Cardiac septum (tissue), 1 donor: Measurements from ENCODE around the gene APLN. TPM values are rescaled to one million over a fixed set of nuclear protein-coding genes. Genes with fewer than 3 reads are reported as not detected.

Experiments
- DNase-seq: peaks from one replicate; pipeline ENCODE4 v3.0.0-alpha.2; 2020; ENCODE audit warnings: low spot score
- intact Hi-C: fragments of 100-400 bp; cut with DNase I; formaldehyde crosslinking; loops from one replicate; pipeline ENCODE4 v1.14.0; 2022
- long read RNA-seq: library from polyadenylated mRNA; unstranded; transcript quantifications from one replicate; pipeline ENCODE4 v2.0.0, GENCODE V29; 2021
- total RNA-seq: library from RNA; stranded (reverse); fragmentation: NEBNext Ultra II Directional; extraction: Animal tissue kit (Norgen Biotek cat#: 25700); gene quantifications from one replicate; pipeline ENCODE4 v1.2.1, GENCODE V29; 2021
- donor health status: DM: no; HTN: no; CAD: no.

The APLN gene
- total RNA-seq = 6.2 TPM
- long read RNA-seq, partial matches to known transcripts = 12 of 15 reads
- long read RNA-seq, other reads (novel, unspliced or antisense) = 0 of 15 reads

DNA sequence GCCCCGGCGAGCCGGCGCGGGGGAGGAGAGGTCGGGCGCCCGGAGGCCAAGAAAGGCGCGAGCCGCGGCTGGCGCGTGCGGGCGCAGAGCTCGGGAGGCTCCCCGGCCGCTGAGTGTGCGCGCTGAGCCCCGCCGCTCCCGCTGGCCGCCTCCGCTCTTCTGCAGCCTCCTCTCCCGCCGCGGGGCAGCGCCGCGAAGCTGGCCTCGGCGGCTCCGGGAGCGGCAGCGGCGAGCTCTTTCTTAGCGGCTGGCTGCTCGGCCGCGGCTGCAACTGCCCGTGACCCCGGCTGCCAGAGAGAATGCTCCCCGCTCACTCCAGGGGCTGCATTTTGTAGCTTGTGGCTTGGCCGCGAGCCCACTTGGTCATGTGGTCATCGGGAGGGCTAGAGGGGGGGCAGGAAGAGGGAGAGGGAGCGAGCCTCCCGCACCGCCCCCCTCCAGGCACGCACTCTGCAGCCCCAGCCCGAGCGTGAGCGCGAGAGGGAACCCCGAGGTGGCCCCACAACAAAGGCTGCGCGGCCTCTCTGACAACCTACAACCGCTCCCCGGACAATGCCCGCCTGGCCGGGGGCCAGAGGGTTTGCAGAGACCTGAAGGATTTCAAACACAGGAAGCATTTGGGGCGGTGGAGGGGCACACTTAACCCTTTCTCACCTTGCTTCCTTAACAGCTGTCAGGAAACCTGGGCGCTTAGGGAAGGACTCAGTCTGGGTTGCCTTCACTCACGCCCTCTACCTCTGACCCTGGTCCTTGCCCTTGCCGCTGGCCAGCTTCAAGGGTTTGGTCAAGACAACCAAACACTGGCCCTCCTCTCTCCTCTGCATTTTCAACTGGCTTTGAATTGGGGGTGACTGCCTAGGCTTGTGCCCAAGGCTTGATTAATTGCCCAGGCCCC, at the start of gene APLN:
Gene APLN, minus strand, starts transcription at position 305 of the 895 bp plus-strand sequence. CDS start 326 bp downstream, outside the sequence.
- DNase-seq = no peak
- intact Hi-C loops = loop anchor here (5.0 kb wide), 1 partner anchor 52 kb away; no protein-coding TSS in a partner anchor

GRCh38 chrX:129704491-129704890, 49.7 kb upstream of the APLN start:
- intact Hi-C loops = no loop called here
- DNase-seq = no peak

- intact Hi-C loops = no loop called here
- no peak for DNase-seq
These were observed 46.9 kb upstream of the APLN start for GRCh38 chrX:129701624-129702069.

DNA sequence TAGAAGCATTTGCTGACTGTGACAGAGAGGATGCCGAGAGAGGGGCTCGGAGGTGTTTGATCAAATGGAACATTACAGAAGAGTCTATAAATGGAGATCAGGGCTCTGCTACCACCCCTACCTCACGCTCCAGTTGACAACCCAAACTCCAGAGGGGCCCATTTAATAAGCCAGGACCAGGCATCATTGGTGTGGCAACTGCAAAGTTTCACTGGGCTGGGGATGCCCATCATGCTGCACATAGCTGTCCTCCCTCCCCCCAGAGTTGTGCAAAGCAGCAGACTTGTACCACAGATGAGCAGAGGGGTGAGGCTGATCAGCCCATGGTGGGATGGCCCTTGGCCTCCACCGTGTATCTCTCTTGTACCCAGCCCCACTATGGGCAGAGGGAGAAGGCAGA, 45.8 kb upstream of the APLN start:
- intact Hi-C loops = no loop called here
- DNase-seq = no peak

DNA sequence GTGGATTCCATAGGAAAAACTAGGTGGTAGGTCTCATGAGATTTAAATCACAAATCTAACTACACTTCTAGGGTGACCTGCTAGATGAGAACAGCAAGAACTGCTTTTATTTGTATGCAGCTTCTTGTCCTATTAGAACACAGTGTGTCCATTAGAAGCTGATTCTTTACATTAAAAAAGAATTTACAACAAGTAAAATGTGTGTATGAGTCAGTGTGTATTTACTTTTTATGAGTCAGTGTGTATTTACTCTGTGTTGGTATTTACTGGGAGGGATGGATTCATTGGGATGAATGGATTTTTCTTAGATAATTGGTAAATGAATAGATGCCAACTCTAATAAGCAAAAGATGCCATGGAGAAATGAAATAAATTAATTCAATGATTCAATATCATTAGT, 43.4 kb upstream of the APLN start:
- intact Hi-C loops = no loop called here
- no peak for DNase-seq

DNA sequence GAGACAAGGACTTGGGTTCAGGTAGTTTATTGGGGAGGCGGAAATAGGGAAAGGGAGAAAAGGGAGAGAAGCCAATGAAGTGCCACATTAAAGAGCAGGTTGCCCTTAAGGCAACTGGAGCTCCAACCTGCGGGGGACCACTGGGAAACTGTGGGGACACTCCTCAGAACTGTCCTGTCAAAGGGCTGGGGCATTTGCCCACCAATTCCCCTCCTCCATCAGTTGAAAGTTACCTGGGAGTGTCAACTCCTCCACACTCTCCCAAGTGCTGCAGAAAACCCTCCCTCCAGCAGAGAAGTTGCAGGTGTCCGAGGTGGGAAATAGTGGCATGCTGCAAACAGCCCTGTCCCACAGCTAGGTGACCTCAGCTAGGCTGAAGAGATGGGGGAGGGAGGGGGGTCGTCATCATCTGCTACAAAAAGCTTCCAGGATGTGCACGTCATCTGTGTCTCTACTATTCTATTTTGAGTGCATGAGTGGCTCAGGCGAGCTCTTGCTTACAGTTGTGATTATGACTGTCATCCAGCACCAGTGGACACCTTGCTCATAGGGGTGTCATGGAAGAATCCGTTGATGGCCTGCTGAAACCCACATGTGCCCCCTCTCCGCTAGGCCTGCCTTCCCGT, 42.6 kb upstream of the APLN start:
- intact Hi-C loops = no loop called here
- no peak for DNase-seq

DNA sequence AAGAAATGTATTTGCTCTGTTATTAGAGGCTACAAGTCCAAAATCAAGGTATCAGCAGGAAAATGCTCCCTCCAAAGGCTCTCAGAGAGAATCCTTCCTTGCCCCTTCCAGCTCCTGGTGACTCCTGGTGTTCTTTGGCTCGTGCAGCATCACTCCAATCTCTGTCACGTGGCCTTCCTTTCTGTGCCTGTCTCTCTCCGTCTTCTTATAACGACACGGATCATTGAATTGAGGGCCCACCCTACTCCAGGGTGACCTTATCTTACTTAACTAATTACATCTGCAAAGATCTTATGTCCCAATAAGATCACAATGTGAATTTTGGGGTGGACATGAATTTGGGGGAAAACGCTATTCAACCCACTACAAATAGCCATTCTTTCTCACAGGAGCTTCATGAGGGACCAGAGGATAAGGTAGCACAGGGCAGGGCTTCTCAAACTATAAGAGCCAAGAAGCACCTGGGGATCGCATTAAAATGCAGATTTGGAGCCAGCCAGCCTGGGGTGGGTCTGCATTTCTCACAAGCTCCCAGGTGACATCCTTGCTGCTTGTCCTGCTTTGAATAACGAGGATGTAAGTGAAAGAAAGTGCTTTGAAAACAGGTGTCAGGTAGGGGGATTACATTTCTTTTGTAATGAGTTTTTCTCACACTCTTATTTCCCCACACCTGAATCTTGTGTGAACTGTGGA, 41.9 kb upstream of the APLN start:
- intact Hi-C loops = no loop called here
- DNase-seq = no peak

DNA sequence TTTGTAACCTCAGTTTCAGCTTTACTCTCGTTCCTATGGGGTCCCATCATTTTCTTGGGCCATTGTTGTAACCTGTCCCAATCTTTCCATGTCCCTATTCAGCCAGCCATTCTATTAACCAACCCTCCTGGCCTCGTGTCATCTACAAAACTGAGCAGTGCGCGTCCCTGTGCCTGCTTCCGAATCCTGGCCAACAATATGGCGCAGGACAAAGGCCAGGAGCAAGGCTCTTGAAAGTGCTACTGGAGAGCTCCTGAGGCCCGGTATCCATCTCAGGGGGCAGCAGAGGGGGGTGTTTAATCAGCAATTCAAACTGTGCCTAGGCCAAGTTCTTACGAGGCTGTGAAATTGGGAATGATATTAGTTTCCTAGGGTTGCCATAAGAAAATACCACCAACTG, 41.2 kb upstream of the APLN start:
- no peak for DNase-seq
- intact Hi-C loops = no loop called here

DNA sequence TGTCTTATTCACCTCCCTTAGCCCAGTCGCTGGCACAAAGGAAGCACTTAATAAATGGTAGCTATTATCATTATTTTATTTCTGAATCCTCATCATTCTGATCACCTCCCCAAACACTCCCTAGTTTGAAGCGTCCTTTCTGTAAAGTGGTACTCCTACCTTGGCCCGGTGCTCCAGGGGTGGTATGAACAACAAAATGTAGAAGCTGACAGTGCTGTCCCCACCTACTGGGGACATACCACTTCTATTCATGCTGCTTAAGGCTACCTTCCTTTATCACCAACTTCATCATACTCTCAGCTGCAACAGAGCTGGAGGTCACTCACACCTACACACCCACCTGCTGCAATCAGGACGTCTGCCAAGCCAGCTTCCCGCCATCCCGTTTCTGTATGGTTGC, 40.8 kb upstream of the APLN start:
- intact Hi-C loops = no loop called here
- no peak for DNase-seq

- intact Hi-C loops = no loop called here
- DNase-seq = no peak
These were observed 40.0 kb upstream of the APLN start for GRCh38 chrX:129694805-129695204.

DNA sequence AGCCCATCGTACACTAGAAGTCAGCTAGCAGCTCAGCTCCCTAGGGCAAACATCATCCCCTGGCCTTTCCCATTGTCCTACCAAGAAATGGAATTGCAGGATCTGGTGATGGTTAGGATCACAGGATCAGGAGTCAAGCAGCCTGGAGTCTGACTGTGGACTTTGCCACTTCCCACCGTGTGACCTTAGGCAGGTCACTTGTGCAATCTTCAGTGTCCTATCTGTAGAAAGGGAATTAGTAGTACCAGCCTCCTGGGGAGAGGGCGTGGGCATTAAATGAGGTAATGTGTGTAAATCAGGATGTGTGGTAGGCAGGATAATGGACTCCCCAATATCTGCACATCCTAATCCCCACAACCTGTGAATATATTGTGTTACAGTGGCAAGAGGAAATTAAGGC, 38.6 kb upstream of the APLN start:
- no peak for DNase-seq
- intact Hi-C loops = no loop called here

DNA sequence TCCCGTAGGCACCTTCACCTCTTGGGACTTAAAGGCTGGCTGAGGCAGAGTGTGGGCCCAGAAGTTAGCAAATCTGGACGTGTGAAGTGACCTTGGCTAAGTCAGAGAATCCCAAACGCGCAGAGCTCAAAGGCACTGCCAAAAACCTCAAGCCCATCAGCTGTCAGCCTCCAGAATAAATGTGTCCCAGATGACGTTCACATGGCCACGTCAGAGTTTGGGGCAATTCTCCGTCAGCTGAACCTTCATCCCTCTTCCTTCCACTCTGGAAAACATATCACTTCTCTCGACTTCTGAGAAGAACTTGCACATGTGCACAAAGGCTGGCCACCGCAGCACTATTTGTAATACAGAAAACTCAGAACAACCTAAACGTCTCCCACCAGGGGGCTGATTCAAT, 35.7 kb upstream of the APLN start:
- no peak for DNase-seq
- intact Hi-C loops = no loop called here

DNA sequence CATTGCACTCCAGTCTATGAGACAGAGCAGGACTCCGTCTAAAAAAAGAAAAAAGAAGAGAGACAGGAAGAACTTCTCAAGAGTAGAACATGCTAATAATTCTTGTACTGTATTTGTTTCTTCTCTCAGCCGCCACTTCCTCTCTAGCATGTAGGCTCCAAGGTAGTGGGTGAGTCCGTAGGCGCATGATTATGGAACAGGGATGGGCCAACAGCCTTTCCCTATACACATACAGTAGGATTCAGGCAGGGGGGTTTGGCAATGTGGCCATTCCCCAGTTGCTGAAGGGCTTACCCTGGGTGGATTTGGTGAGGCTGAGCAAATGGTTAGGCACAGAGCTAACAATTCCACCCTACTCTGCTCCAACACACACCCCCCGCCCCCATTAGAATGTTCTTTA, 35.0 kb upstream of the APLN start:
- DNase-seq = no peak
- intact Hi-C loops = no loop called here

DNA sequence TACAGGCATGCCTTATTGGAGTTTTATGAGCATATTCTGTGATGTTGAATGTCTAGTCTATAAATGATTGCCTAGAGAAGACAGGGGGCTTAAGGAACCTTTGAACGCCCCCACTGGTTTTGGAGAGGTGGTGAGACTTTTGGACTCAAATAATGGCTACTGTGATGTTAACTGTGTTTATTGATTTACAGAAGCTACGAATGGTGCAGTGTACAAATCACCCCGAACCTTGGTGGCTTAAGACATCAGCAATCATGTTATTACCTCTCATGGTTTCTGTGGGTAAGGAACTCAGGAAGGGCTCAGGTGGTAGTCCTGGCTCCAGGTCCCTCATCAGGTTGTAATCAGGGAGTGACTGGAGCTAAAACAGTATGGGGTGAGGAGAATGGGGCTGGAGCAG, 33.3 kb upstream of the APLN start:
- intact Hi-C loops = no loop called here
- DNase-seq = no peak

DNA sequence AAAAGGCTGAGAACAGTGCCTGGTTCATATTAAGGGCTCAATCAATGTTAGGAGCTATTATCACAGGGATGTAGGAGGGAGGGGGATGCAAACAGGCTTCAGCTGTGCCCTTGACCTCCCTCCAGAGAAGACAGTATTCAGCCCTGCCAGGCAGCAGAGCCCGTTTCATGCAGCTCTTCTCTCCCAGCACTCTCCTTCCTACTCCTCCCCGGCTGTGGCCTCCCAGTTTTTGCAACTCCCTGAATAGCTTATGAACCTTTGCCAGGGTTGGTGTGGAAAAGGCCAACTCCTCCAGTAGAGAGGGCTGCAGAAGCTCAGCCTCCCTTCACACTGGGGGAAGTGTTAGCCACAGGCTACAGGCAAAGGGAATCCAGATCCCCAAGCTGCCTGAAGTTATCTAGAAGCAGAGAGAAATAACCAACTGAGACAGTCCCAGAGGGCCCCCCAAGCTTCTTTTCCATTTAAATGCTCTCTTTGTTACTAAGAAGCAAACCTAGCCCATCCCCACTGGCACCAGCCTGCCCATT, 31.7 kb upstream of the APLN start:
- intact Hi-C loops = no loop called here
- DNase-seq = no peak

GRCh38 chrX:129682979-129683378, 28.2 kb upstream of the APLN start:
- no peak for DNase-seq
- intact Hi-C loops = no loop called here

- intact Hi-C loops = loop anchor here (2.0 kb wide), 1 partner anchor 39 kb away; no protein-coding TSS in a partner anchor
- DNase-seq = no peak
These were observed 25.1 kb upstream of the APLN start for GRCh38 chrX:129679901-129680300.

GRCh38 chrX:129678614-129679195, 23.9 kb upstream of the APLN start:
- intact Hi-C loops = loop anchor here (2.0 kb wide), 1 partner anchor 40 kb away; no protein-coding TSS in a partner anchor
- DNase-seq = no peak

GRCh38 chrX:129667412-129667811, 12.7 kb upstream of the APLN start:
- DNase-seq = no peak

More at GRCh38 chrX:129667412-129667811, 12.7 kb upstream of the APLN start:
- intact Hi-C loops = no loop called here
